Coronary artery (tissue), 2 donors: ENCODE measurements around the gene TULP1.

Experiments
- DNase-seq: peaks from one replicate; pipeline ENCODE4 v3.0.0-alpha.2; 2017; ENCODE audit warnings: low spot score
- H3K27ac ChIP-seq, 2 donors: fragments of 200-600 bp; sonication (generic); one replicate each; pipeline ENCODE4 v1.5.1; 2016 to 2019
- H3K4me3 ChIP-seq: fragments of 200-600 bp; sonication (generic); 2 replicates; pipeline ENCODE4 v1.5.1; 2016; ENCODE audit warnings: mild to moderate bottlenecking, moderate library complexity
- TF ChIP-seq, protein P1 (sequence below): fragments of 200-600 bp; sonication (generic); IDR thresholded peaks from one replicate; pipeline ENCODE4 v1.5.1; 2019; ENCODE audit warnings: antibody characterized with exemption

The TULP1 gene

DNA sequence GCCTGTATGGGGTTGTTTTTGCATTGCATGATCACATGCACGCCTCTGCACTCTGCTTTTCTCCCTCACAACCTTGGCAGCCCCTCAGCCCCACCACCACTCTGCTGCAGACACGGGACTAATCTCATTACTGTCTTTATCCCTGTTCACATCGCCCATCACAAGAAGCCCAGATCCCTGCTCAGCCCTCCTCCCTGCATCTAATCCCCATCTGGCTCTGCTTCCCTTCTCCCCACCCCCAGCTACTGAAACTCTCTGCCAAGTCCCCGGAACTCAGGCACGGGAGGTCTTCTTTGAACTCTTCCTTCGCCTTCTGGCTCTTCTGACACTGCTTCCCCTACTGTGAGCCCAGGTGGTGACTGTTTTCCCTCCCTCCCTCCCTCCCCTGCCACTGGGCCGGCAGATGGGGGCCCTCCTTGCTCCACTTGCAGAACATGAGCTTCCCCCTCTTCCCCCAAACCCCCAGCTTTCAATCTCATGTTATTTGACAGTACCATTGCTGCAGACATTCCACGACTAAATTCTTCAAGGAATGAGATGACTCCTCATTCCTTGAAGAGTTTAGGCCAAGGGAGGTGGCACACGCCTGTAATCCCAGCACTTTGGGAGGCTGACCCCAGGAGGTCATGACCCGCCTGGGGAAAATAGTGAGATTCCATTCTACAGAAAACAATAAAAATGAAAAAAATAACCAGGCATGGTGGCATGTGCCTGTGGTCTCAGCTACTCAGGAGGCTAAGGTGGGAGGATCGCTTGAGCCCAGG lies 21.9 kb upstream of the TULP1 start:
- TF ChIP-seq, protein P1, sequence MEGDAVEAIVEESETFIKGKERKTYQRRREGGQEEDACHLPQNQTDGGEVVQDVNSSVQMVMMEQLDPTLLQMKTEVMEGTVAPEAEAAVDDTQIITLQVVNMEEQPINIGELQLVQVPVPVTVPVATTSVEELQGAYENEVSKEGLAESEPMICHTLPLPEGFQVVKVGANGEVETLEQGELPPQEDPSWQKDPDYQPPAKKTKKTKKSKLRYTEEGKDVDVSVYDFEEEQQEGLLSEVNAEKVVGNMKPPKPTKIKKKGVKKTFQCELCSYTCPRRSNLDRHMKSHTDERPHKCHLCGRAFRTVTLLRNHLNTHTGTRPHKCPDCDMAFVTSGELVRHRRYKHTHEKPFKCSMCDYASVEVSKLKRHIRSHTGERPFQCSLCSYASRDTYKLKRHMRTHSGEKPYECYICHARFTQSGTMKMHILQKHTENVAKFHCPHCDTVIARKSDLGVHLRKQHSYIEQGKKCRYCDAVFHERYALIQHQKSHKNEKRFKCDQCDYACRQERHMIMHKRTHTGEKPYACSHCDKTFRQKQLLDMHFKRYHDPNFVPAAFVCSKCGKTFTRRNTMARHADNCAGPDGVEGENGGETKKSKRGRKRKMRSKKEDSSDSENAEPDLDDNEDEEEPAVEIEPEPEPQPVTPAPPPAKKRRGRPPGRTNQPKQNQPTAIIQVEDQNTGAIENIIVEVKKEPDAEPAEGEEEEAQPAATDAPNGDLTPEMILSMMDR, result no peak
- no peak overlapping the region for H3K4me3 ChIP-seq
- H3K27ac ChIP-seq, result no peak overlapping the region
- DNase-seq, result no peak

DNA sequence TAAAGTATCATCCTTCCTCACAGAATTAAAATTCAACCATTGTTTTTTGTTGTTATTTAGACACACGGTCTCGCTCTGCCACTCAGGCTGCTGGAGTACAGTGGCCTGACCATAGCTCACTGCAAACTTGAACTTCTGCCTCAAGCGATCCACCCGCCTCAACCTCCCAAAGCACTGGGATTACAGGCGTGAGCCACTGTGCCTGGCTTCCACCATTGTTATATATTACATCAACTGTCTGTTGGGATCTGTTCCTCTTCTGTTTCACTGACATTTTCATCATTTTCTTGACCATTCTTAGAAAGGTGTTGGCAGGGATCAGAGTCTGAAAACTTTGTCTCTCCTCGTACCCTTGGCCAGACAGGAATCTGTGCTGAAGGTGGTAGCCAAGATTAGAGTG lies 21.3 kb upstream of the TULP1 start:
- no peak for DNase-seq
- TF ChIP-seq, protein P1, result no peak
- Histone ChIP-seq H3K27ac (no peak overlapping the region), H3K4me3 (no peak overlapping the region)

DNA sequence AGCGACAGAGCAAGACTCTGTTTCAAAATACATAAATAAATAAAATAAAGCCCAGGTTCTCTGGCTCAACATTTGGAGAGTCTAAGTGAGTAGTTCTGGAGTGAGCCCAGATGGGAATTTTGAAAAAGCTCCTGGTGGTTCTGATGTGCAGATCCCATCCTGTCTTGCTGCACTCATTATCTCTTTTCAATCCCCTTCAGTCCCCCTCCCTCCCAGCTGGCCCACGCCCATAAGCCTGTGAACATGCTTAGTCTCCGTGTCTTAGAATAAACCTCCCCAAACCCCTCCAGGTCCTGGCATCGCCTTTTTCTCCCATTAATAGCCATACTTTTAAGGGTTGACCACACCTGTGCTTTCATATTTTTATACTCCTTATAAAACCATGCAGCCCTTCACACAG lies 19.4 kb upstream of the TULP1 start:
- no peak overlapping the region for H3K27ac ChIP-seq
- H3K4me3 ChIP-seq, result no peak overlapping the region
- TF ChIP-seq, protein P1, result no peak
- DNase-seq, result no peak

DNA sequence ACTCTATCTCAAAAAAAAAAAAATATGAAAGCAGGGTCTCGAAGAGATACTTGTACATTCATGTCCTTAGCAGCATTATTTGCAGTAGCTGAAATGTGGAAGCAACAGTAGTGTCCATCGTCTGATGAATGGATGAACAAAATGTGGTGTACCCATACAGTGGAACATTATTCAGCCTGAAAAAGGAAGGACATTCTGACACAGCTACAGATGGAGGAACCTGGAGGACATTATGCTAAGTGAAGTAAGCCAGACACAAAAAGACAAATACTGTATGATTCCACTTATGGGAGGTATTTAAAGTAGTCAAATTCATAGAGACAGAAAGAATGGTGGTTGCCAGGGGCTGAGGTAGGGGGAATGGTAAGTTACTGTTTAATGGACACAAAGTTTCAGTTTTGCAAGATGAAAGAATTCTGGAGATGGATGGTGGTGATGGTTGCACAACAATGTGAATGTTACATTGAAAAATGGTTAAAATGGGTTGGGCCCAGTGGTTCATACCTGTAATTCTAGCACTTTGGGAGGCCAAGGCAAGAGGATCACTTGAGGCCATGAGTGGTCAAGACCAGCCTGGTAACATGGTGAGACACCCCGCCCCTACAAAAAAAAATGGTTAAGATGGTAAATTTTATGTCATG lies 11.8 kb upstream of the TULP1 start:
- Histone ChIP-seq H3K27ac (no peak overlapping the region), H3K4me3 (no peak overlapping the region)
- DNase-seq, result no peak
- TF ChIP-seq, protein P1, result no peak

DNA sequence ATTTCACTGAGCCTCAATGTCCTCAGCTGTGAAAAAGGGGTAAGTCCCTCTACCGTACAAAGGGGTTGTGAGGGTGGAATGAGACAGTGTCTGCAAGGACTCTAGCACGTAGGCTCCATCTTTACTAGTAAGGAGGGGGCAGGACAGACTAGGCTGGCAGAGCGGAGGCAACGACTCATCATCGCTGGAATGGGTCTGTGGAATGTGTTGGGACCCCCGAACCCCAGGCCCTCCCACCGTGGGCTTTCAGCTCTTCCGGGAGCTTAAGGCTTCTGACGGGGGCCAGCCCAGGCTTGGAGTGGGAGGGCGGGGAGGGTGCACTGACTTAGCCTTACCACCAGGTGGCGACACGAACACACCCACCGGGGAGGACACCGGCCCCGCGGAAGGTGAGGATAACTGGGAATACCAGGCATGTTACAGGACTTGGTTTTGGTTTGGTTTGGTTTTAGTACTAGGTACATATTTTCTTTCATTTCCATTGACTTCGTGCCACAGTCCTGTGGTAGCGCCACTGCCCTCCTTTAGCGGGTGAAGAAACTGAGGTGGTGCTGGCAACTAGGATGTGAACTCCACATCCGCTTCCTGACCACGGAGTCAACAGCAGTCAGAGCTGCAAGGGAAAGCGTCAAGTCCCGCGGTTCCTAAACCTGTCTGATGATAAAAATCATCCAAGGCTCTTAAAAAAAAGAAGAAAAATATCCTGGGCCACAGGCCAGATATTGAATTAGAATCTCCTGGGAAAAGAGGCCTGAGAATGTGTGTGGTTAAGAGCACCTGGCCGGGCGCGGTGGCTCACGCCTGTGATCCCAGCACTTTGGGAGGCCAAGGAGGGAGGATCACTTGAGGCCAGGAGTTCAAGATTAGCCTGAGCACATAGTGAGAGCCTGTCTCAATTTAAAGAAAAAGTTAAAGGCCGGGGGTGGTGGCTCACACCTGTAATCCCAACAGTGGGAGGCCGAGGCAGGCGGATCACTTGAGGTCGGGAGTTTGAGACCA lies 10.3 kb upstream of the TULP1 start:
- Histone ChIP-seq H3K27ac (no peak overlapping the region), H3K4me3 (peak overlapping the region; percentile 45)
- no peak for DNase-seq
- TF ChIP-seq, protein P1, result peak; percentile 98

DNA sequence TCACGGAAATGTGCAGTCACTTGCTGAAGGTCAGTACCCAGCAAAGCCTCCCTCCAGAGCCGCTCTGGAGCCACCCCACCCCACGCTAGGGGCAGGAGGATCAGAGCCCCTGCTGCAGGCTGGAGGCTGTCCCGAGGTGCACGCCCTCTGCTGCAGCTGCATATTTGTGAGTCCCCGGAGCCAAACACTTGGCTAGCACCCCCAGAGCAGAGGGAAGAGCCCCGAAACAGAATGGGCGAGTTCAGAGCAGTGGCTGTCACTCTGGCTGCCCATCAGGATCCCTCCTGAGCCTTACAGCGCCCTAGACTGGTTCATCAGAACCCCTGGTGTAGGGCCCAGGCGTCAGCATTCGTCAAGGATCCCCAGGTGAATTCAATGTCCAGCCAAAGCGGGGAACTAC lies 9.5 kb upstream of the TULP1 start:
- H3K4me3 ChIP-seq, result no peak overlapping the region
- TF ChIP-seq, protein P1, result no peak
- DNase-seq, result no peak
- no peak overlapping the region for H3K27ac ChIP-seq
